GM23338 (cell line): Measurements from ENCODE around the gene RGS3. TPM values are rescaled to one million over a fixed set of nuclear protein-coding genes. Genes with fewer than 3 reads are reported as not detected.

Source experiments
- ATAC-seq: fragments of 200-7000 bp; cut with Tn5 transposase; 3 replicates; pipeline ENCODE4 v1.9.1; 2020
- DNase-seq: peaks from one replicate; pipeline ENCODE4 v3.0.0-alpha.2; 2015; ENCODE audit warnings: low spot score
- H2AFZ ChIP-seq: fragments of 200-600 bp; sonication (generic); 2 replicates; pipeline ENCODE4 v1.8.0; 2016; ENCODE audit warnings: antibody characterized with exemption, mild to moderate bottlenecking, moderate library complexity
- H3F3A ChIP-seq: fragments of 200-600 bp; sonication (generic); replicated peaks from 2 replicates; pipeline ENCODE4 v1.8.0; 2017; ENCODE audit warnings: antibody characterized with exemption, mixed run types, low read depth
- H3K27ac ChIP-seq: fragments of 200-600 bp; sonication (generic); 2 replicates; pipeline ENCODE4 v1.6.1; 2016; ENCODE audit warnings: low read depth
- H3K27me3 ChIP-seq: fragments of 200-600 bp; sonication (generic); 2 replicates; pipeline ENCODE4 v1.8.0; 2016; ENCODE audit warnings: mild to moderate bottlenecking, mixed run types, moderate library complexity; ENCODE audit not compliant: insufficient read depth
- H3K36me3 ChIP-seq: fragments of 200-600 bp; sonication (generic); 2 replicates; pipeline ENCODE4 v1.8.0; 2016; ENCODE audit warnings: mild to moderate bottlenecking; ENCODE audit not compliant: insufficient read depth
- H3K4me1 ChIP-seq: fragments of 200-600 bp; sonication (generic); 2 replicates; pipeline ENCODE4 v1.8.0; 2016; ENCODE audit warnings: mild to moderate bottlenecking, moderate library complexity; ENCODE audit not compliant: insufficient read depth
- H3K4me2 ChIP-seq: fragments of 200-600 bp; sonication (generic); 2 replicates; pipeline ENCODE4 v1.7.1; 2017; ENCODE audit warnings: mixed run types
- H3K4me3 ChIP-seq: fragments of 200-600 bp; sonication (generic); 2 replicates; pipeline ENCODE4 v1.6.1; 2016; ENCODE audit warnings: mixed run types
- H3K79me2 ChIP-seq: fragments of 200-600 bp; sonication (generic); replicated peaks from 2 replicates; pipeline ENCODE4 v1.8.0; 2017; ENCODE audit warnings: mild to moderate bottlenecking; ENCODE audit not compliant: insufficient read depth
- H3K9me2 ChIP-seq: fragments of 200-600 bp; sonication (generic); 2 replicates; pipeline ENCODE4 v1.8.0; 2017; ENCODE audit not compliant: insufficient read depth
- H4K20me1 ChIP-seq: fragments of 200-600 bp; sonication (generic); replicated peaks from 2 replicates; pipeline ENCODE4 v1.8.0; 2017; ENCODE audit warnings: mild to moderate bottlenecking; ENCODE audit not compliant: insufficient read depth
- H3K27ac Mint-ChIP-seq: 2 replicates; pipeline ENCODE4 v1.8.0; 2020; ENCODE audit warnings: inconsistent platforms, mild to moderate bottlenecking, moderate library complexity, mixed read lengths
- H3K27me3 Mint-ChIP-seq: 3 replicates; pipeline ENCODE4 v1.8.0; 2022; ENCODE audit warnings: low read depth, mild to moderate bottlenecking, moderate library complexity, mixed read lengths, inconsistent platforms; ENCODE audit not compliant: insufficient read depth, poor library complexity
- H3K36me3 Mint-ChIP-seq: 3 replicates; pipeline ENCODE4 v1.8.0; 2021; ENCODE audit warnings: low read depth, mild to moderate bottlenecking, inconsistent platforms, moderate library complexity, mixed read lengths
- H3K4me1 Mint-ChIP-seq: 3 replicates; pipeline ENCODE4 v1.8.0; 2020; ENCODE audit warnings: mild to moderate bottlenecking, inconsistent platforms, mixed read lengths
- H3K4me3 Mint-ChIP-seq: 3 replicates; pipeline ENCODE4 v1.8.0; 2021; ENCODE audit warnings: moderate library complexity, mild to moderate bottlenecking, inconsistent platforms, mixed read lengths
- H3K9me3 Mint-ChIP-seq: 3 replicates; pipeline ENCODE4 v1.8.0; 2020; ENCODE audit warnings: moderate library complexity, mild to moderate bottlenecking, inconsistent platforms, mixed read lengths
- CREB1 ChIP-seq: fragments of 250-450 bp; sonication (Bioruptor Pico); IDR thresholded peaks from 2 replicates; pipeline ENCODE4 v1.5.0; 2020; ENCODE audit warnings: low read depth, mild to moderate bottlenecking, moderate library complexity
- CTCF ChIP-seq, 2 experiments: fragments of 200-600 bp in 1 of 2; sonication (generic) in 1 of 2; conservative IDR thresholded peaks; 2 replicates each; pipeline versions ENCODE4 v1.5.1 to v1.6.1; 2016 to 2017; ENCODE audit warnings: antibody characterized with exemption in 2 of 2, low read depth in 2 of 2, mild to moderate bottlenecking in 2 of 2, moderate library complexity in 1 of 2
- EZH2 ChIP-seq: fragments of 200-600 bp; sonication (generic); IDR thresholded peaks from one replicate; pipeline ENCODE4 v1.8.0; 2017; ENCODE audit warnings: antibody characterized with exemption, mild to moderate bottlenecking, low read depth; ENCODE audit not compliant: unreplicated experiment
- EZH2phosphoT487 ChIP-seq: fragments of 200-600 bp; sonication (generic); IDR thresholded peaks from one replicate; pipeline ENCODE4 v1.8.1; 2018; ENCODE audit warnings: antibody characterized with exemption; ENCODE audit not compliant: unreplicated experiment
- JUNB ChIP-seq: IDR thresholded peaks from one replicate; pipeline ENCODE4 v1.6.1; 2016; ENCODE audit warnings: antibody characterized with exemption; ENCODE audit not compliant: unreplicated experiment
- NANOG ChIP-seq: IDR thresholded peaks from 2 replicates; pipeline ENCODE4 v1.6.1; 2016; ENCODE audit warnings: antibody characterized with exemption, borderline replicate concordance
- POLR2AphosphoS5 ChIP-seq: IDR thresholded peaks from 2 replicates; pipeline ENCODE4 v1.6.1; 2016; ENCODE audit warnings: antibody characterized with exemption, low read depth
- REST ChIP-seq: IDR thresholded peaks from one replicate; pipeline ENCODE4 v1.6.1; 2018; ENCODE audit warnings: antibody characterized with exemption; ENCODE audit not compliant: unreplicated experiment
- STAT1 ChIP-seq: IDR thresholded peaks from one replicate; pipeline ENCODE4 v1.6.1; 2016; ENCODE audit warnings: antibody characterized with exemption; ENCODE audit not compliant: unreplicated experiment
- ZNF114 ChIP-seq: fragments of 250-450 bp; sonication (Bioruptor Pico); IDR thresholded peaks from 2 replicates; pipeline ENCODE4 v1.5.0; 2020; ENCODE audit warnings: mild to moderate bottlenecking, moderate library complexity
- ZNF331 ChIP-seq: fragments of 250-450 bp; sonication (Bioruptor Pico); IDR thresholded peaks from 2 replicates; pipeline ENCODE4 v1.5.0; 2020; ENCODE audit warnings: low read depth, mild to moderate bottlenecking, moderate library complexity
- polyA plus RNA-seq: library from polyadenylated mRNA; unstranded; fragments of >200 nt; fragmentation: Nextera tagmentation; extraction: Ambion mirVana; gene quantifications from 2 replicates; pipeline ENCODE4 v1.2.1, GENCODE V29; 2016
- total RNA-seq: library from RNA; depleted of rRNA; stranded (reverse); fragments of >200 nt; shearing (Covaris generic); gene quantifications from 2 replicates; pipeline ENCODE4 v1.2.3, GENCODE V29; 2014
- TF ChIP-seq, protein P1 (sequence below): IDR thresholded peaks from 2 replicates; pipeline ENCODE4 v1.6.1; 2016; ENCODE audit warnings: antibody characterized with exemption
- TF ChIP-seq, protein P2 (sequence below): fragments of 250-450 bp; sonication (Bioruptor Pico); IDR thresholded peaks from 2 replicates; pipeline ENCODE4 v1.5.0; 2020; ENCODE audit warnings: mild to moderate bottlenecking, moderate library complexity

Gene RGS3
- total and polyA plus RNA-seq, 2 experiments from 2014 or later: 14.2 to 24.3 TPM

GRCh38 chr9:113581865-113582697 is 118.6 kb downstream of the RGS3 start:
- H3K36me3 Mint-ChIP-seq: peaks cover 5% of the 10 kb centered on the region; the same call in 1 of the 3 replicates
- Histone ChIP-seq H3K79me2 (no peaks in the 10 kb centered on the region), H3K27me3 (no peaks in the 10 kb centered on the region), H3K9me2 (no peaks in the 10 kb centered on the region), H3K4me2 (no peak overlapping the region), H3K4me3 (no peak overlapping the region), H2AFZ (no peak overlapping the region), H3F3A (no peaks in the 10 kb centered on the region), H3K27ac (no peak overlapping the region), H4K20me1 (no peaks in the 10 kb centered on the region), H3K36me3 (no peaks in the 10 kb centered on the region), H3K4me1 (no peaks in the 10 kb centered on the region; the same call in 1 of the 2 replicates)
- H3K4me1 Mint-ChIP-seq: peaks cover 8% of the 10 kb centered on the region
- ATAC-seq (no peak; the same call in 1 of the 3 replicates), DNase-seq (no peak)
- H3K4me3 Mint-ChIP-seq: no peak overlapping the region
- no peak for TF ChIP-seq STAT1
- no peak for TF ChIP-seq POLR2AphosphoS5
- TF ChIP-seq, protein P1, sequence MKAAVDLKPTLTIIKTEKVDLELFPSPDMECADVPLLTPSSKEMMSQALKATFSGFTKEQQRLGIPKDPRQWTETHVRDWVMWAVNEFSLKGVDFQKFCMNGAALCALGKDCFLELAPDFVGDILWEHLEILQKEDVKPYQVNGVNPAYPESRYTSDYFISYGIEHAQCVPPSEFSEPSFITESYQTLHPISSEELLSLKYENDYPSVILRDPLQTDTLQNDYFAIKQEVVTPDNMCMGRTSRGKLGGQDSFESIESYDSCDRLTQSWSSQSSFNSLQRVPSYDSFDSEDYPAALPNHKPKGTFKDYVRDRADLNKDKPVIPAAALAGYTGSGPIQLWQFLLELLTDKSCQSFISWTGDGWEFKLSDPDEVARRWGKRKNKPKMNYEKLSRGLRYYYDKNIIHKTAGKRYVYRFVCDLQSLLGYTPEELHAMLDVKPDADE: no peak
- TF ChIP-seq ZNF331 (CRISPR knock-in tag): no peak
- TF ChIP-seq EZH2: no peak
- no peak for TF ChIP-seq NANOG
- no peak for TF ChIP-seq EZH2phosphoT487
- TF ChIP-seq ZNF114 (CRISPR knock-in tag): no peak
- TF ChIP-seq JUNB: no peak
- no peak for TF ChIP-seq CTCF (conservative IDR thresholded peaks at IDR 0.05; ENCODE audit: low read depth in 2 of 2)
- TF ChIP-seq, protein P2, sequence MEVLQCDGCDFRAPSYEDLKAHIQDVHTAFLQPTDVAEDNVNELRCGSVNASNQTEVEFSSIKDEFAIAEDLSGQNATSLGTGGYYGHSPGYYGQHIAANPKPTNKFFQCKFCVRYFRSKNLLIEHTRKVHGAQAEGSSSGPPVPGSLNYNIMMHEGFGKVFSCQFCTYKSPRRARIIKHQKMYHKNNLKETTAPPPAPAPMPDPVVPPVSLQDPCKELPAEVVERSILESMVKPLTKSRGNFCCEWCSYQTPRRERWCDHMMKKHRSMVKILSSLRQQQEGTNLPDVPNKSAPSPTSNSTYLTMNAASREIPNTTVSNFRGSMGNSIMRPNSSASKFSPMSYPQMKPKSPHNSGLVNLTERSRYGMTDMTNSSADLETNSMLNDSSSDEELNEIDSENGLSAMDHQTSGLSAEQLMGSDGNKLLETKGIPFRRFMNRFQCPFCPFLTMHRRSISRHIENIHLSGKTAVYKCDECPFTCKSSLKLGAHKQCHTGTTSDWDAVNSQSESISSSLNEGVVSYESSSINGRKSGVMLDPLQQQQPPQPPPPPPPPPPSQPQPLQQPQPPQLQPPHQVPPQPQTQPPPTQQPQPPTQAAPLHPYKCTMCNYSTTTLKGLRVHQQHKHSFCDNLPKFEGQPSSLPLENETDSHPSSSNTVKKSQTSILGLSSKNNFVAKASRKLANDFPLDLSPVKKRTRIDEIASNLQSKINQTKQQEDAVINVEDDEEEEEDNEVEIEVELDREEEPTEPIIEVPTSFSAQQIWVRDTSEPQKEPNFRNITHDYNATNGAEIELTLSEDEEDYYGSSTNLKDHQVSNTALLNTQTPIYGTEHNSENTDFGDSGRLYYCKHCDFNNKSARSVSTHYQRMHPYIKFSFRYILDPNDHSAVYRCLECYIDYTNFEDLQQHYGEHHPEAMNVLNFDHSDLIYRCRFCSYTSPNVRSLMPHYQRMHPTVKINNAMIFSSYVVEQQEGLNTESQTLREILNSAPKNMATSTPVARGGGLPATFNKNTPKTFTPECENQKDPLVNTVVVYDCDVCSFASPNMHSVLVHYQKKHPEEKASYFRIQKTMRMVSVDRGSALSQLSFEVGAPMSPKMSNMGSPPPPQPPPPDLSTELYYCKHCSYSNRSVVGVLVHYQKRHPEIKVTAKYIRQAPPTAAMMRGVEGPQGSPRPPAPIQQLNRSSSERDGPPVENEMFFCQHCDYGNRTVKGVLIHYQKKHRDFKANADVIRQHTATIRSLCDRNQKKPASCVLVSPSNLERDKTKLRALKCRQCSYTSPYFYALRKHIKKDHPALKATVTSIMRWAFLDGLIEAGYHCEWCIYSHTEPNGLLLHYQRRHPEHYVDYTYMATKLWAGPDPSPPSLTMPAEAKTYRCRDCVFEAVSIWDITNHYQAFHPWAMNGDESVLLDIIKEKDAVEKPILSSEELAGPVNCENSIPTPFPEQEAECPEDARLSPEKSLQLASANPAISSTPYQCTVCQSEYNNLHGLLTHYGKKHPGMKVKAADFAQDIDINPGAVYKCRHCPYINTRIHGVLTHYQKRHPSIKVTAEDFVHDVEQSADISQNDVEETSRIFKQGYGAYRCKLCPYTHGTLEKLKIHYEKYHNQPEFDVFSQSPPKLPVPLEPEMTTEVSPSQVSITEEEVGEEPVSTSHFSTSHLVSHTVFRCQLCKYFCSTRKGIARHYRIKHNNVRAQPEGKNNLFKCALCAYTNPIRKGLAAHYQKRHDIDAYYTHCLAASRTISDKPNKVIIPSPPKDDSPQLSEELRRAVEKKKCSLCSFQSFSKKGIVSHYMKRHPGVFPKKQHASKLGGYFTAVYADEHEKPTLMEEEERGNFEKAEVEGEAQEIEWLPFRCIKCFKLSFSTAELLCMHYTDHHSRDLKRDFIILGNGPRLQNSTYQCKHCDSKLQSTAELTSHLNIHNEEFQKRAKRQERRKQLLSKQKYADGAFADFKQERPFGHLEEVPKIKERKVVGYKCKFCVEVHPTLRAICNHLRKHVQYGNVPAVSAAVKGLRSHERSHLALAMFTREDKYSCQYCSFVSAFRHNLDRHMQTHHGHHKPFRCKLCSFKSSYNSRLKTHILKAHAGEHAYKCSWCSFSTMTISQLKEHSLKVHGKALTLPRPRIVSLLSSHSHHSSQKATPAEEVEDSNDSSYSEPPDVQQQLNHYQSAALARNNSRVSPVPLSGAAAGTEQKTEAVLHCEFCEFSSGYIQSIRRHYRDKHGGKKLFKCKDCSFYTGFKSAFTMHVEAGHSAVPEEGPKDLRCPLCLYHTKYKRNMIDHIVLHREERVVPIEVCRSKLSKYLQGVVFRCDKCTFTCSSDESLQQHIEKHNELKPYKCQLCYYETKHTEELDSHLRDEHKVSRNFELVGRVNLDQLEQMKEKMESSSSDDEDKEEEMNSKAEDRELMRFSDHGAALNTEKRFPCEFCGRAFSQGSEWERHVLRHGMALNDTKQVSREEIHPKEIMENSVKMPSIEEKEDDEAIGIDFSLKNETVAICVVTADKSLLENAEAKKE (CRISPR knock-in tag): no peak
- TF ChIP-seq CREB1: no peak
- no peak for TF ChIP-seq REST
- H3K27me3 Mint-ChIP-seq: peaks cover 5% of the 10 kb centered on the region
- no peaks in the 10 kb centered on the region for H3K9me3 Mint-ChIP-seq
- no peak overlapping the region for H3K27ac Mint-ChIP-seq
